8988T (cell line): Measurements from ENCODE around the gene SESTD1.
A peak's percentile ranks its signal among the peaks of the same experiment; 100 is the strongest.

Experiments used
- DNase-seq: peaks from one replicate; pipeline ENCODE4 v3.0.0; 2011

SESTD1 gene

GRCh38 chr2:179264368-179265081, at the start of gene SESTD1:
Gene SESTD1 (minus strand): TSS chr2:179264832. CDS start chr2:179191841, 72,991 bp downstream.
- DNase-seq, result peak; percentile 60

GRCh38 chr2:179313057-179313456, 48.4 kb upstream of the SESTD1 start:
- DNase-seq, result no peak

- DNase-seq, result no peak
These were observed 46.5 kb upstream of the SESTD1 start for GRCh38 chr2:179311101-179311500.

GRCh38 chr2:179307616-179308371, 43.2 kb upstream of the SESTD1 start:
- DNase-seq, result no peak

- no peak for DNase-seq
These were observed 40.5 kb upstream of the SESTD1 start for GRCh38 chr2:179305125-179305524.

- DNase-seq, result no peak
These were observed 39.8 kb upstream of the SESTD1 start for GRCh38 chr2:179304424-179304823.

- DNase-seq, result no peak
These were observed 38.3 kb upstream of the SESTD1 start for GRCh38 chr2:179302764-179303571.

- no peak for DNase-seq
These were observed 37.5 kb upstream of the SESTD1 start for GRCh38 chr2:179302149-179302548.

GRCh38 chr2:179298666-179299065, 34.0 kb upstream of the SESTD1 start:
- DNase-seq, result no peak

GRCh38 chr2:179297927-179298326, 33.3 kb upstream of the SESTD1 start:
- DNase-seq, result no peak

GRCh38 chr2:179290329-179290728, 25.7 kb upstream of the SESTD1 start:
- DNase-seq, result no peak

GRCh38 chr2:179285060-179285459, 20.4 kb upstream of the SESTD1 start:
- DNase-seq, result no peak

GRCh38 chr2:179277429-179278196, 13.0 kb upstream of the SESTD1 start:
- no peak for DNase-seq

GRCh38 chr2:179275253-179276012, 10.8 kb upstream of the SESTD1 start:
- DNase-seq, result no peak

- DNase-seq, result no peak
These were observed 10.1 kb upstream of the SESTD1 start for GRCh38 chr2:179274749-179275148.

GRCh38 chr2:179273461-179273962, 8.9 kb upstream of the SESTD1 start:
- DNase-seq, result no peak

- DNase-seq, result no peak
These were observed 8.0 kb upstream of the SESTD1 start for GRCh38 chr2:179272406-179273192.

GRCh38 chr2:179270689-179271088, 6.1 kb upstream of the SESTD1 start:
- DNase-seq, result no peak

- no peak for DNase-seq
These were observed 3.8 kb upstream of the SESTD1 start for GRCh38 chr2:179268277-179268925.

GRCh38 chr2:179266271-179266670, 1.6 kb upstream of the SESTD1 start:
- no peak for DNase-seq
